DMS114 treated with DMSO at 0.1 percent for 48 hours (cell line): ENCODE data around the gene PNKP.

Source experiments
- DNase-seq: peaks from one replicate; lab custom pipeline; 2025; ENCODE audit not compliant: unreplicated experiment; lab: John Stamatoyannopoulos, UW

The PNKP gene

DNA sequence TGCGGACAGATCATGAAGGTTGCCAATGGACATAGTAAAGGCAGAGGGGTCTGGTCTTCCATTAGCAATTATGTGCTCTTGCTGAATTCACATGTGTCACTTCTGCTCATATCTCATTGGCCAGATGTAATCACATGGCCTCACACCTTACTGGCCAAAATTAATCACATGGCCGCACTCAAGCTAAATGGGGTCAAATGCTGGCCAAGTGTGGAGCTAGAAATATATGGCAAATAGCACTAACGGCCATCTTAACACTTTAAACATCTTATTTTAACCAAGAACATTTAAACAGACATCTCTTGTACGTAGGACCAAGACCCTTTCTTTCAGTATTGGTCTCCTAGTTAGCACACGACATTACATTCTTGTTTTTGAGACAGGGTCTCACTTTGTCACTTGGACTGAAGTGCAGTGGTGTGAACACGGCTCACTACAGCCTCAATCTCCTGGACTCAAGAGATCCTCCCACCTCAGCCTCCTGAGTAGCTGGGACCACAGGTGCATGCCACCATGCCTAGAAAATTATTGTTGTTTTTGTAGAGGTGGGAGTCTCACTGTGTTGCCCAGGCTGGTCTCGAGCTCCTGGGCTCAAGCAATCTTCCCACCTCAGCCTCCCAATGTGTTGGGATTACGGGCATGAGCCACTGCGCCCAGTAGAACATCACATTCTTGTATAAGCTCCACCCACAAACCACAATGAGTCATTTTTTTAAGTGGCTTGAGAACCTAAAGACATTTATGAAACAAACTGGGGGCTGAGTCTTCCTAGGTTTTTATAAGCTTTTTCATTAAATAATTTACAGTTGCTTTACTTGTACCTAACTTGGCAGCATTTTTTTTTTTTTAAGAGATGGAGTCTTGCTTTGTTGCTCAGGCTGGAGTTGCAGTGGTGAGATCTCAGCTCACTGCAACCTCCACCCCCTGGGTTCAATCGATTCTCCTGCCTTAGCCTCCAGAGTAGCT, 19.4 kb downstream of the PNKP start:
- DNase-seq: no peak

GRCh38 chr19:49846408-49846807, 21.0 kb downstream of the PNKP start:
- no peak for DNase-seq

- no peak for DNase-seq
Observed at GRCh38 chr19:49845414-49845813, 22.0 kb downstream of the PNKP start.

DNA sequence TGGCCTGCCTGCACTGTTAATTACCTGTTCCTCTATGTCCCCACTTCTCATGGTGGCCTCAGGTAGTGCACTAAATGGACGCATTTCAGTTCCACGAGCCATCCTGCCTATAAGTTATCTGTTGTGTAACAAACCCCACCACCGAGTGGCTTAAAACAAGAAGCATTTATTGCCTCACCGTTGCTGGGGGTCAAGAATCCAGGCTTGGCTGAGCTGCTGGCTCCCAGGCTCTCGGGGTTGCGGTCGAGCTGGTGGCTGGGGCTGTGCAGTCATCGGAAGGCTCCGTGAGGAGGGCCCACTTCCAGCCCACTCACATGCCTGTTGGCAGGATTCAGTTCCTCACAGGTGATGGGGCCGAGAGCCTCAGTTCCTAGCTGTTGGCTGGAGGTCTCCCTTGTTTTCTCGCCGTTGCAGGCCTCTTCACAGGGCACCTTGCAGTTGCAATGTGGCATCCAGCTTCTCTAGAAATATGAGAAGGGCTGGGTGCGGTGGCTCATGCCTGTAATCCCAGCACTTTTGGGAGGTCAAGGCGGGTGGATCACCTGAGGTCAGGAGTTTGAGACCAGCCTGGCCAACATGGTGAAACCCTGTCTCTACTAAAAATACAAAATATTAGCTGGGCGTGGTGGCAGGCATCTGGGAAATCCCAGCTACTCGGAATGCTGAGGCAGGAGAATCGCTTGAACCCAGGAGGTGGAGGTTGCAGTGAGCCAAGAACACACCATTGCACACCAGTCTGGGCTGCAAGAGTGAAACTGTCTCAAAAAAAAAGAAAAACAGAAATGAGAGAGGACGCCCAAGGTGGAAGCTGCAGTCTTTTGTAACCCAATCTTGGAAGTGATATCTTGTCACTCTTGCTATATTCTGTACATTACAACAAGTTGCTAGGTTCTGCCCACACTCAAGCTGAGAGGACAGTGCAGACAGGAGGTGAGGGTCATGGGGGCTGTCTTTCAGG, 23.0 kb downstream of the PNKP start:
- no peak for DNase-seq

DNA sequence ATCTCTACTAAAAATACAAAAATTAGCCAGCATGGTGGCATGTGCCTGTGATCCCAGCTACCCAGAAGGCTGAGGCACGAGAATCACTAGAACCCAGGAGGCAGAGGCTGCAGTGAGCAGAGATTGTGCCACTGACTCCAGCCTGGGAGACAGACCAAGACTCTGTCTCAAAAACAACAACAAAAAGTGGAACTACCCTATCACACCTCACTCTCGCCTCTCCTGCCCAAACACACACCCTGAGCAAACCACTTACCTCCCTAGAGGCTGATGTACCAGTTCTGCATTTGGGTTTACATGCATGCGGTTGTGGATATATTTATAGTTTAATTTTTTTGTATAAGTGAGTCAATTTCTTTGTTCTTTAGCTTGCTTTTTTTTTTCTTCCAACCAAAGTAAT, 24.1 kb downstream of the PNKP start:
- DNase-seq: no peak

DNA sequence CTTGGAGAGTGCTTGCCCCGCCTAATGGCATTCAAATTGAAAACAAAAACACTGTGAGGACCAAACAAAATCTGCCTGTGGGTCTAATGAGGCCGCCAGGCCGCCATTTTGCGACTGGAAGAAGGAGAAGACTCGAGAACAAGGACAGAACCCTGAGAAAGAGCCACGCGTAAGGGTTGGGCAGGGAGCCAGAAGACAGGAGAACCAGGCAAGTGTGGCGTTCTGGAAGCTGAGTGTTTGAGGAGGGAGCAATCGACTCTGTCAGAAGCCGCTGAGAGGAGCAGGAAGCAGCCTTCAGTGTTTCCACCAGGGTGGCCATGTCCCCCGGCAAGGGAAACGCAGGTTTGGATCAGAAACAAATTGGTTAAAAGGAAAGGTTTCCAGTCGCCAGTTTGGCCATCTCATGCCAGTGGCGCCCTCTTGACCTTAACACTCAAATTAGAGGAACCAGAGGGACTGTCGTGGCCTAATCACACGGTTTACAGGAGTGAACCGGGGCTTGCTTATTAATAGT, 26.6 kb downstream of the PNKP start:
- DNase-seq: no peak

- no peak for DNase-seq
Observed at GRCh38 chr19:49840321-49840720, 27.1 kb downstream of the PNKP start.

DNA sequence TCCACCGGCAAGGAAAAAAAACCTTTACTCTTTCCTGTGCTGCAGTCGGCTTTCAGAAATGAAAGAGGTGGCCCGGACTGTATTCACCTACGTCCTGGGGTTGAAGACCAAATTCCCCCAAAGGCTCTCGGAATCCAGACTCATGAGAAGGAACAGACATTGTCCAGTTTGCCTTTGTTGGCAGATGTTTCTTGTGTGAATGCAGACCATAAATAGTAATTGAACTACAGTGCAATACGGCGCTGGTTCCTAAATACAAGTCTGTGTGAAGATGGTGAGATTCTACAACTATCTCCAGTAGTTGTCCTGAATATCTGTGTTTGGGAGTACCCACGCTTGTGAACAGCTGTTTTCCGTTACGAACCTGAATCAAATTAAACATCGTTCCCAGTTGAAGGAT, 27.7 kb downstream of the PNKP start:
- DNase-seq: no peak

DNA sequence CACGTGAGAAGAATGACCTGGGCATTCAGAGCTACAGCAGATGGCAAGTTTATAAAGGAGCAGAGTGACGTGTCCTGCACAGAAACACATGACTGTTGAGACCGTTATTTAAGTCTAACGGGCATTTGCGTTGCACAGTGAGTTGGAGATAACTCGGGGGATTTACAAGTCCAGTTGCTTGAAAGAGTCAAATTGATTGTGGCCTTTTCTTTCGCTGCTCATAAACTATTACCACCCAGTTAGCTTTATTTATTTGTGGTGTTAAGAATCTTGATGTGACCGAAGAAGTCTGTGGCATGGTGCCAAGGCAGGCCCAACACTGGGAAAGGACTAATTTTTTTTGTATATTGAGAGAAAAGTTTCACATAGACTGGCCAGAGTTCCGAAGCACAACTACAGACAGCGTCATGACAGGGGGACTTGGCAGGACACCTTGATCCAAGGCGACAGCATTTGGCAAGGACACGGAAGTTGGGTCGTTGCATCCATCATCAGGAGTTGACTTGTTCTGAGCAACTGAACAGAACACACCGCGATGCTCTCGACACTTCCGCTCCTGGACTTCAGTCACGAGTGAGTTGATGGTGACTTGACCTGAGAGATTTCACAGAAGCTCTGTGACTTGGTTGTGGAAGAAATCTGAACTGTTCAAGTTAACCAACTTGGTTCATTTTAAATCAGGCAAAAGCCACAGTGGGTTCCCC, 28.3 kb downstream of the PNKP start:
- DNase-seq: no peak

GRCh38 chr19:49837425-49837824, 30.0 kb downstream of the PNKP start:
- no peak for DNase-seq

DNA sequence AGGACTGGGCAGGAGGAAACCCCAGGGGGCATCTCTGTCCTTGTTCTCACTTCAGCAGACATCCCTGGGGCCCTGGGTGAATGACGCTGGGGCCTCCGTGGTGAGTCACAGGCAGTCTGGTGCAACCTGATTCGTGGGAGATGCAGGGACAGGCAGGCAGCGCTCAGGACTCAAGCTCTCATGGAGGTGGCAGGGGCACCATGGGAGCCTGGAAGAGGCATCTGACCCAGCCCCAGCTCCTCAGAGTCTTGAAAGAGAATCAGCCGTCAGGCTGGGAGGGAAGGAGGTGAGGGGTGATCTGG, 30.4 kb downstream of the PNKP start:
- no peak for DNase-seq

- DNase-seq: no peak
Observed at GRCh38 chr19:49836176-49837008, 31.0 kb downstream of the PNKP start.

DNA sequence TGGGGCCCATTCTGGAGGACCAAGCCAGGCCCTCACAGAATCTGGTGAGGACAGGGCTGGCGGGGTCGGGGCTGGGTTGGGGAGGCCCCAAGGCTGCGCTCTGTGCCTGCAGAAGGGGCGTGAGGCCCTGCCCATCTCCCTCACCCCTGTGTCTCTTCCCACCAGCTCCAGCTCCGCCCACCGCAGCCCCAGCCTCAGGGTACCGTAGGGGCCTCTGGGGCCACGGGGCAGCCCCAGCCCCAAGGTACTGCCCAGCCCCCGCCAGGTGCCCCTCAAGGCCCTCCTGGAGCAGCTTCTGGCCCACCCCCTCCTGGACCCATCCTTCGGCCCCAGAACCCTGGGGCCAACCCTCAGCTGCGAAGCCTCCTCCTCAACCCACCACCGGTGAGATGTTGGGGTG, 31.8 kb downstream of the PNKP start:
- no peak for DNase-seq

DNA sequence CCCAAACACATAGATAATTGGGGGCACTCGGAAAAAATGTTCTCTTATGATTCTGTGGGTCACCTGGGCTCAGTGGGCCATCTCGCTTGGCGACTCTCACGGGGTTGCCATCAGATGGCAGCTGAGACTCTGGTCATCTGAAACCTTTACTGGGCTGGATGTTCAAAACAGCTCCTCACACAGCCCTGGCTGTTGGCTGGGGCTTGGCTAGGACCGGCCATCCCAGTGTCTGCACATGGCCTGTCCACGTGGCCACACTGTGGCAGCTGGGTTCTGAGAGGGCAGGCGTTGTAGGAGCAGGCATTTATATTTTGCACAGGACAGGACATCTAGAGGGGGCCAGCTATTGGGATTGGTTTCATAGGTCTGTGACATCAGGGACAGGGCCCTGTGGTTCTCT, 33.8 kb downstream of the PNKP start:
- DNase-seq: no peak

- DNase-seq: no peak
Observed at GRCh38 chr19:49832556-49832955, 34.8 kb downstream of the PNKP start.

- DNase-seq: no peak
Observed at GRCh38 chr19:49831592-49831991, 35.8 kb downstream of the PNKP start.

- DNase-seq: no peak
Observed at GRCh38 chr19:49830766-49831165, 36.6 kb downstream of the PNKP start.

DNA sequence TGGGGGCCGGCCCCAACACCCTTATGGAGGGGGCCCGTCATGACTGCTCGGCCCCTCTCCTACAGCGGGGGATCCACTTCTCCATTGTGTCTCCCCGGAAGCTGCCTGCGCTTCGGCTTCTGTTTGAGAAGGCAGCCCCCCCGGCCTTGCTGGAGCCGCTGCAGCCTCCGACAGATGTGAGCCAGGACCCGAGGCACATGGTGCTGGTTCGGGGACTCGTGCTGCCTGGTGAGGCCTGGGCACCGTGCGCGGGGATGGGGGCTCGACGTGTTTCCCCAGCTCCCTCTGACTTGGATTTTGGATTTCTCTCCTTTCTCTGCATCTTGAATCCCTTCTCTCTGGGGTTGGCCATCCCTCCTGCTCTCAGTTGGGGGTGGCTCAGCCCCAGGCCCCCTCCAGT, 37.7 kb downstream of the PNKP start:
- no peak for DNase-seq

GRCh38 chr19:49829200-49829599, 38.2 kb downstream of the PNKP start:
- no peak for DNase-seq

DNA sequence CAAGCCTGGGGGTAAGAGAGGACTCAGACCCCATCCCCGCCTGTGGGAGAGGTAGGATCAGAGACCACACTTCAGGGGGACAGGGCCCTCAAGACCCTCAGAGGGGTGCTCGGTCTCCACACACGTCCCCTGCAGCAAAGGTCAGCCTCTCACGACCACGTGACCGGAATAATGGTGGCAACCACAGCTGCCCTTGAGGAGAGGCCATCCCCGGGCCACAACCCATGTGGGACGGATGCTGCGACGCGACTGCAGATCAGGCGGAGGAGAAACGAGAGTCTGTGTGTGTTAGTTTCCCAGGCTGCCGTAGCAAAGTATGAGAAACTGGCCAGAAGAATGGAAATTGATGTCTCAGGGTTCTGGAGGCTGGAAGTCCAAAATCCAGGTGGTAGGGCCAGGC, 40.3 kb downstream of the PNKP start:
- no peak for DNase-seq
